Mesenchymal stem cell (in vitro differentiated cells and primary cell): ENCODE results near the gene MOB3B.

ENCODE experiments used
- DNase-seq: peaks from one replicate; pipeline ENCODE4 v3.0.0-alpha.2; 2013
- H2AFZ ChIP-seq: one replicate; pipeline ENCODE4 v1.6.1; 2013; ENCODE audit warnings: low read depth, mild to moderate bottlenecking, control low read depth, inconsistent platforms, low read length, moderate library complexity
- H2AK5ac ChIP-seq: 2 replicates; pipeline ENCODE4 v1.6.1; 2013; ENCODE audit warnings: low read length, moderate library complexity, mild to moderate bottlenecking, inconsistent platforms; ENCODE audit not compliant: severe bottlenecking
- H2BK120ac ChIP-seq: one replicate; pipeline ENCODE4 v1.6.1; 2013; ENCODE audit warnings: low read depth, mild to moderate bottlenecking, inconsistent platforms, low read length, moderate library complexity
- H2BK12ac ChIP-seq, 2 experiments: one replicate each; pipeline ENCODE4 v1.6.1; 2013; ENCODE audit warnings: inconsistent platforms in 2 of 2, low read length in 2 of 2, mild to moderate bottlenecking in 2 of 2, moderate library complexity in 2 of 2, control low read depth in 1 of 2
- H2BK15ac ChIP-seq: one replicate; pipeline ENCODE4 v1.6.1; 2013; ENCODE audit warnings: mild to moderate bottlenecking, low read depth, inconsistent platforms; ENCODE audit not compliant: poor library complexity, severe bottlenecking
- H2BK5ac ChIP-seq: 2 replicates; pipeline ENCODE4 v1.6.1; 2013; ENCODE audit warnings: low read depth, mild to moderate bottlenecking, low read length, control low read depth, inconsistent platforms; ENCODE audit not compliant: poor library complexity, severe bottlenecking
- H3K14ac ChIP-seq, 2 experiments: one replicate each; pipeline ENCODE4 v1.6.1; 2013; ENCODE audit warnings: inconsistent platforms in 2 of 2, low read length in 2 of 2, control low read depth in 1 of 2, mild to moderate bottlenecking in 1 of 2, moderate library complexity in 1 of 2
- H3K18ac ChIP-seq, 2 experiments: one replicate each; pipeline ENCODE4 v1.6.1; 2013; ENCODE audit warnings: inconsistent platforms in 2 of 2, low read length in 2 of 2, control low read depth in 1 of 2, low read depth in 1 of 2, mild to moderate bottlenecking in 1 of 2
- H3K23ac ChIP-seq, 2 experiments: one replicate each; pipeline ENCODE4 v1.6.1; 2013; ENCODE audit warnings: inconsistent platforms in 2 of 2, low read length in 2 of 2, mild to moderate bottlenecking in 2 of 2, moderate library complexity in 2 of 2, control low read depth in 1 of 2
- H3K27ac ChIP-seq: 2 replicates; pipeline ENCODE4 v1.5.1; 2013; ENCODE audit warnings: mild to moderate bottlenecking, moderate library complexity, low read length, control low read depth, inconsistent platforms; ENCODE audit not compliant: poor library complexity, severe bottlenecking
- H3K27me3 ChIP-seq, 2 experiments: 2 replicates each; pipeline versions ENCODE4 v1.6.1 to v1.7.0; 2013; ENCODE audit warnings: low read length in 2 of 2, mild to moderate bottlenecking in 2 of 2, moderate library complexity in 2 of 2, control low read depth in 1 of 2, inconsistent platforms in 1 of 2; ENCODE audit not compliant: control insufficient read depth in 1 of 2, insufficient read depth in 1 of 2
- H3K36me3 ChIP-seq, 2 experiments: 2 replicates each; pipeline versions ENCODE4 v1.6.1 to v1.7.0; 2013; ENCODE audit warnings: low read length in 2 of 2, control low read depth in 1 of 2, inconsistent platforms in 1 of 2, low read depth in 1 of 2, mild to moderate bottlenecking in 1 of 2; ENCODE audit not compliant: insufficient read depth in 2 of 2, control insufficient read depth in 1 of 2
- H3K4ac ChIP-seq, 2 experiments: one replicate each; pipeline ENCODE4 v1.6.1; 2013; ENCODE audit warnings: inconsistent platforms in 2 of 2, low read length in 2 of 2, mild to moderate bottlenecking in 2 of 2, moderate library complexity in 2 of 2, control low read depth in 1 of 2, low read depth in 1 of 2
- H3K4me1 ChIP-seq: 2 replicates; pipeline ENCODE4 v1.6.1; 2013; ENCODE audit warnings: low read depth, low read length, control low read depth; ENCODE audit not compliant: control insufficient read depth, insufficient read depth
- H3K4me2 ChIP-seq: 2 replicates; pipeline ENCODE4 v1.6.1; 2013; ENCODE audit warnings: low read length, mild to moderate bottlenecking, inconsistent platforms; ENCODE audit not compliant: poor library complexity, severe bottlenecking
- H3K4me3 ChIP-seq, 2 experiments: 2 replicates each; pipeline versions ENCODE4 v1.5.1 to v1.7.0; 2013; ENCODE audit warnings: low read length in 2 of 2, mild to moderate bottlenecking in 2 of 2, control low read depth in 1 of 2, low read depth in 1 of 2; ENCODE audit not compliant: insufficient read depth in 1 of 2
- H3K79me1 ChIP-seq: replicated peaks from 2 replicates; pipeline ENCODE4 v1.6.1; 2013; ENCODE audit warnings: mild to moderate bottlenecking, control low read depth, low read length, inconsistent platforms; ENCODE audit not compliant: poor library complexity, severe bottlenecking
- H3K9ac ChIP-seq: 2 replicates; pipeline ENCODE4 v1.7.0; 2013; ENCODE audit warnings: mild to moderate bottlenecking, low read length, moderate library complexity
- H3K9me3 ChIP-seq: 2 replicates; pipeline ENCODE4 v1.7.0; 2013; ENCODE audit warnings: mild to moderate bottlenecking, low read length; ENCODE audit not compliant: control insufficient read depth
- H4K8ac ChIP-seq: one replicate; pipeline ENCODE4 v1.6.1; 2013; ENCODE audit warnings: inconsistent platforms, mild to moderate bottlenecking, low read length, moderate library complexity
- H4K91ac ChIP-seq: one replicate; pipeline ENCODE4 v1.6.1; 2013; ENCODE audit warnings: mild to moderate bottlenecking, low read length, inconsistent platforms
- WGBS: methylation state at CpG from one replicate; pipeline ENCODE4 v1.1.7; 2013; ENCODE audit warnings: mixed read lengths; 5-methylcytosine and 5-hydroxymethylcytosine counted together

Gene MOB3B

GRCh38 chr9:27519466-27520465 lies 9.8 kb downstream of the MOB3B start:
- H3K23ac ChIP-seq, result no peak overlapping the region
- no peak for DNase-seq
- no peak overlapping the region for H2BK15ac ChIP-seq
- H3K18ac ChIP-seq, result no peak overlapping the region
- H2AFZ ChIP-seq, result no peak overlapping the region
- no peak overlapping the region for H2BK5ac ChIP-seq
- no peaks in the 10 kb centered on the region for H3K4me1 ChIP-seq
- H2BK12ac ChIP-seq, result no peak overlapping the region
- H3K27ac ChIP-seq, result no peak overlapping the region
- no peak overlapping the region for H3K4me2 ChIP-seq
- no peak overlapping the region for H2BK120ac ChIP-seq
- no peaks in the 10 kb centered on the region for H3K36me3 ChIP-seq
- no peak overlapping the region for H4K91ac ChIP-seq
- no peak overlapping the region for H3K14ac ChIP-seq
- no peak overlapping the region for H2AK5ac ChIP-seq
- peaks cover 0 to 9% of the 10 kb centered on the region in 2 experiments for H3K27me3 ChIP-seq
- no peak overlapping the region for H3K4ac ChIP-seq
- no peaks in the 10 kb centered on the region for H3K9me3 ChIP-seq
- no peak overlapping the region for H3K9ac ChIP-seq
- no peak overlapping the region for H4K8ac ChIP-seq
- H3K79me1 ChIP-seq, result no peaks in the 10 kb centered on the region
- H3K4me3 ChIP-seq, result no peak overlapping the region
- WGBS, result 85% methylated on average over 7 of the region's 10 CpGs

GRCh38 chr9:27518809-27519208 lies 10.8 kb downstream of the MOB3B start:
- no peak overlapping the region for H3K4me3 ChIP-seq
- H3K9ac ChIP-seq, result no peak overlapping the region
- H2BK120ac ChIP-seq, result no peak overlapping the region
- 89% methylated on average over 3 of the region's 4 CpGs for WGBS
- H3K4ac ChIP-seq, result no peak overlapping the region
- H3K27me3 ChIP-seq, result peaks cover 0 to 4% of the 10 kb centered on the region in 2 experiments
- no peak overlapping the region for H3K18ac ChIP-seq
- H3K36me3 ChIP-seq, result no peaks in the 10 kb centered on the region
- H3K23ac ChIP-seq, result no peak overlapping the region
- no peak overlapping the region for H2BK15ac ChIP-seq
- no peaks in the 10 kb centered on the region for H3K9me3 ChIP-seq
- no peak overlapping the region for H3K14ac ChIP-seq
- H2AFZ ChIP-seq, result no peak overlapping the region
- no peak overlapping the region for H3K4me2 ChIP-seq
- H2AK5ac ChIP-seq, result no peak overlapping the region
- H3K79me1 ChIP-seq, result no peaks in the 10 kb centered on the region
- no peak for DNase-seq
- no peak overlapping the region for H2BK5ac ChIP-seq
- H4K91ac ChIP-seq, result no peak overlapping the region
- H2BK12ac ChIP-seq, result no peak overlapping the region
- no peak overlapping the region for H3K27ac ChIP-seq
- H4K8ac ChIP-seq, result no peak overlapping the region
- H3K4me1 ChIP-seq, result no peaks in the 10 kb centered on the region

- H3K4me3 ChIP-seq, result no peak overlapping the region
- H3K9ac ChIP-seq, result no peak overlapping the region
- H2BK15ac ChIP-seq, result no peak overlapping the region
- no peak for DNase-seq
- no peak overlapping the region for H2BK12ac ChIP-seq
- no peak overlapping the region for H3K4ac ChIP-seq
- WGBS, result 83% methylated on average over 2 of the region's 2 CpGs
- H3K14ac ChIP-seq, result no peak overlapping the region
- H3K18ac ChIP-seq, result no peak overlapping the region
- H3K27me3 ChIP-seq, result peaks cover 0 to 4% of the 10 kb centered on the region in 2 experiments
- H2AK5ac ChIP-seq, result no peak overlapping the region
- no peaks in the 10 kb centered on the region for H3K9me3 ChIP-seq
- no peak overlapping the region for H2BK120ac ChIP-seq
- no peak overlapping the region for H2BK5ac ChIP-seq
- H3K4me2 ChIP-seq, result no peak overlapping the region
- no peak overlapping the region for H4K91ac ChIP-seq
- no peak overlapping the region for H3K23ac ChIP-seq
- no peaks in the 10 kb centered on the region for H3K79me1 ChIP-seq
- H3K36me3 ChIP-seq, result no peaks in the 10 kb centered on the region
- no peak overlapping the region for H3K27ac ChIP-seq
- no peak overlapping the region for H2AFZ ChIP-seq
- no peak overlapping the region for H4K8ac ChIP-seq
- no peaks in the 10 kb centered on the region for H3K4me1 ChIP-seq
Measured at GRCh38 chr9:27518006-27518405, 11.6 kb downstream of the MOB3B start.

- 100% methylated on average over 2 of the region's 2 CpGs for WGBS
- H3K23ac ChIP-seq, result no peak overlapping the region
- no peak overlapping the region for H2BK12ac ChIP-seq
- no peak overlapping the region for H4K8ac ChIP-seq
- no peak overlapping the region for H3K18ac ChIP-seq
- H3K4me3 ChIP-seq, result no peak overlapping the region
- H3K9me3 ChIP-seq, result no peaks in the 10 kb centered on the region
- H3K79me1 ChIP-seq, result no peaks in the 10 kb centered on the region
- H3K4ac ChIP-seq, result no peak overlapping the region
- no peak overlapping the region for H2AK5ac ChIP-seq
- no peak overlapping the region for H2AFZ ChIP-seq
- H3K36me3 ChIP-seq, result no peaks in the 10 kb centered on the region
- peak overlapping the region in 1 of 2 experiments; percentile 55 for H3K14ac ChIP-seq
- no peak overlapping the region for H3K27ac ChIP-seq
- no peaks in the 10 kb centered on the region for H3K4me1 ChIP-seq
- no peak overlapping the region for H2BK15ac ChIP-seq
- DNase-seq, result no peak
- peaks cover 0 to 7% of the 10 kb centered on the region in 2 experiments for H3K27me3 ChIP-seq
- no peak overlapping the region for H2BK120ac ChIP-seq
- no peak overlapping the region for H2BK5ac ChIP-seq
- H4K91ac ChIP-seq, result no peak overlapping the region
- no peak overlapping the region for H3K4me2 ChIP-seq
- H3K9ac ChIP-seq, result no peak overlapping the region
Measured at GRCh38 chr9:27514551-27514950, 15.1 kb downstream of the MOB3B start.
